Measurements from ENCODE around the gene PRKCQ. TPM values are rescaled to one million over a fixed set of nuclear protein-coding genes. Genes with fewer than 3 reads are reported as not detected.

Gene PRKCQ
- total and polyA plus RNA-seq, 2 of the 13 experiments (the other 11 are each of a cell fraction or from before 2014, with no cell fraction given), result 0.13 to 0.35 TPM

DNA sequence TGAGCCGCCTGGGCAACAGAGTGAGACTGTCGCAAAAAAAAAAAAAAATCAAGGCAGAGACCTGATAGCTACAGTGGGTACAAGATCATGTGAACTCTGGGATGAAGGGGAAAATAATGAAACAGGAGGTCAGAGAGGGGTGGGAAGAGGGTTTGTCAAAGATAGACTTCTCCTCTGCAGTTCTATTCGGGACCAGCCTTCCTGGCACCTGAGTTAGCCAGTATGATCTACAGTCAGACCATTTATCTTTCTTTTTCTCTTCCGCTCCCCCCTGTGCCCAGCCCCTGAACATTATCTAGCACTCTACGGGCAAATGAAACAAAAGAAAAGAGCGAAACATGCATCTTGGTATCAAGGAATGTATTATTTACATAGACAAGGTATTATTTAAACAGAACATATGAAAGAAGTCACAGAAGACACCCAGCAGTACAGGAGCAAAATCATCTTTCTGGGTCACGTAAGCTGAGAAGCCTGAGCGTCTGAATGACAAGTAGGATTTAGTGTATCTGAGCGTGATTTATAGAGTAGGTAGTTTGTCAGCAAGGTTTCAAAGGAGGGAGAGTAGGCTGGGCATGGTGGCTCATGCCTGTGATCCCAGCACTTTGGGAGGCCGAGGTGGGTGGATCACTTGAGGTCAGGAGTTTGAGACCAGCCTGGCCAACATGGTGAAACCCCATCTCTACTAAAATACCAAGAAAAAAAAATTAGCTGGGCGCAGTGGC lies 109.0 kb downstream of the PRKCQ start:
- no peak for ATAC-seq
- WGBS (ENCODE audit: low lambda C conversion rate), result 39% methylated on average over 11 of the region's 11 CpGs
- in situ Hi-C loops (cut with HindIII; ENCODE audit: extremely low pct_ligation_motif_present, low pct_unique_long_range_greater_than_20kb), result no loop called here

DNA sequence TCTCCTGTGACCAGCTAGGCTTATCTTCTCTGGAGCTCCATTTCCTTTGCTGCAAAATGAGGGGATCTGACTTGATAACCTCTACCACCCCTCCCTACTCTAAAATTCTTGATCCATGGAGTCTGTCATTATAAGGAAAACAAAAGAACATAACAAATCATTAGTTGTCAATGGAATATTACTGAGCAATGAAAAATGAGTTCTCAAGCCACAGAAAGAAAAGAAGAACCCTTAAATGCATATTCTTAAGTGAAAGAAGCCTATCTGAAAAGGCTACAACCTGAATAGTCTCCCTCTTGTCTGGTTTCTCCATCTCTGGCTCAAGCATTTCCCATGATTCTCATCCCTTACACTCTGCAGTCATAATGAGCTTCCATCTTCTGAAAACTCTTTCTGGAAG lies 110.4 kb downstream of the PRKCQ start:
- Histone ChIP-seq H3K9me3 (ENCODE audit: low read length) (no peaks in the 10 kb centered on the region), H3K9ac (ENCODE audit: insufficient read depth, low read depth, low read length) (no peak overlapping the region), H2AFZ (ENCODE audit: low read length) (no peak overlapping the region), H3K4me3 (replicated peaks in 1 of 3; ENCODE audit: insufficient read depth in 1 of 3, low read depth in 2 of 3, low read length in 3 of 3) (no peak overlapping the region), H3K4me2 (ENCODE audit: low read depth, low read length) (no peak overlapping the region), H3K79me2 (ENCODE audit: insufficient read depth, low read length) (no peaks in the 10 kb centered on the region), H4K20me1 (ENCODE audit: insufficient read depth, low read length) (no peaks in the 10 kb centered on the region), H3K36me3 (replicated peaks in 1 of 2; ENCODE audit: control insufficient read depth in 1 of 2, insufficient read depth in 2 of 2, low read length in 2 of 2) (no peaks in the 10 kb centered on the region), H3K4me1 (ENCODE audit: insufficient read depth, low read length) (no peaks in the 10 kb centered on the region), H3K27ac (ENCODE audit: extremely low read length, insufficient read depth, low read length) (no peak overlapping the region), H3K27me3 (ENCODE audit: control insufficient read depth in 1 of 2, insufficient read depth in 2 of 2, low read length in 2 of 2) (no peaks in the 10 kb centered on the region)
- ChIA-PET CTCF (ENCODE audit: low intra/inter-chr PET ratio, low total read pairs) (no interaction called here), POLR2A (no interaction called here)
- ATAC-seq (no peak), DNase-seq (ENCODE audit: low spot score) (no peak), FAIRE-seq (no peak)
- intact Hi-C loops (cut with micrococcal nuclease; ENCODE audit: unreplicated experiment), result no loop called here
- no TSS peak for BruUV-seq (replicated peaks)
- in situ Hi-C loops (cut with HindIII; ENCODE audit: extremely low pct_ligation_motif_present, low pct_unique_long_range_greater_than_20kb), result no loop called here
- TF ChIP-seq ZNF10 (CRISPR knock-in tag; IDR thresholded peaks at IDR 0.05; ENCODE audit: borderline replicate concordance, low read depth), result no peak
- TF ChIP-seq ZKSCAN8 (CRISPR knock-in tag; IDR thresholded peaks at IDR 0.05; ENCODE audit: borderline replicate concordance), result no peak
- no peak for TF ChIP-seq CC2D1A (CRISPR knock-in tag; IDR thresholded peaks at IDR 0.05)
- TF ChIP-seq ZNF83 (CRISPR knock-in tag; IDR thresholded peaks at IDR 0.05; ENCODE audit: borderline replicate concordance), result no peak
- TF ChIP-seq TEAD3 (CRISPR knock-in tag; optimal IDR thresholded peaks at IDR 0.05; ENCODE audit: borderline replicate concordance), result no peak
- TF ChIP-seq SRSF1 (optimal IDR thresholded peaks at IDR 0.05; ENCODE audit: low read depth, low read length), result no peak
- TF ChIP-seq, protein P1, sequence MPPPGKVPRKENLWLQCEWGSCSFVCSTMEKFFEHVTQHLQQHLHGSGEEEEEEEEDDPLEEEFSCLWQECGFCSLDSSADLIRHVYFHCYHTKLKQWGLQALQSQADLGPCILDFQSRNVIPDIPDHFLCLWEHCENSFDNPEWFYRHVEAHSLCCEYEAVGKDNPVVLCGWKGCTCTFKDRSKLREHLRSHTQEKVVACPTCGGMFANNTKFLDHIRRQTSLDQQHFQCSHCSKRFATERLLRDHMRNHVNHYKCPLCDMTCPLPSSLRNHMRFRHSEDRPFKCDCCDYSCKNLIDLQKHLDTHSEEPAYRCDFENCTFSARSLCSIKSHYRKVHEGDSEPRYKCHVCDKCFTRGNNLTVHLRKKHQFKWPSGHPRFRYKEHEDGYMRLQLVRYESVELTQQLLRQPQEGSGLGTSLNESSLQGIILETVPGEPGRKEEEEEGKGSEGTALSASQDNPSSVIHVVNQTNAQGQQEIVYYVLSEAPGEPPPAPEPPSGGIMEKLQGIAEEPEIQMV (CRISPR knock-in tag; IDR thresholded peaks at IDR 0.05; ENCODE audit: low read depth), result no peak

More for the DNA sequence above, 109.0 kb downstream of the PRKCQ start:
- no peaks in the 10 kb centered on the region for H3K9me3 ChIP-seq (ENCODE audit: low read length)
- H3K27ac ChIP-seq (ENCODE audit: extremely low read length, insufficient read depth, low read length), result no peak overlapping the region
- H3K4me2 ChIP-seq (ENCODE audit: low read depth, low read length), result no peak overlapping the region
- TF ChIP-seq TARDBP (CRISPR knock-in tag; IDR thresholded peaks at IDR 0.05) (no peak), SOX5 (CRISPR knock-in tag; IDR thresholded peaks at IDR 0.05; ENCODE audit: borderline replicate concordance) (no peak), ZNF484 (CRISPR knock-in tag; IDR thresholded peaks at IDR 0.05; ENCODE audit: borderline replicate concordance, low read depth) (no peak), MTF1 (CRISPR knock-in tag; IDR thresholded peaks at IDR 0.05) (no peak), ZNF768 (CRISPR knock-in tag; IDR thresholded peaks at IDR 0.05) (no peak), PHF20 (CRISPR knock-in tag; IDR thresholded peaks at IDR 0.05) (no peak)
- TF ChIP-seq, protein P2, sequence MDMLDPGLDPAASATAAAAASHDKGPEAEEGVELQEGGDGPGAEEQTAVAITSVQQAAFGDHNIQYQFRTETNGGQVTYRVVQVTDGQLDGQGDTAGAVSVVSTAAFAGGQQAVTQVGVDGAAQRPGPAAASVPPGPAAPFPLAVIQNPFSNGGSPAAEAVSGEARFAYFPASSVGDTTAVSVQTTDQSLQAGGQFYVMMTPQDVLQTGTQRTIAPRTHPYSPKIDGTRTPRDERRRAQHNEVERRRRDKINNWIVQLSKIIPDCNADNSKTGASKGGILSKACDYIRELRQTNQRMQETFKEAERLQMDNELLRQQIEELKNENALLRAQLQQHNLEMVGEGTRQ (IDR thresholded peaks at IDR 0.05; ENCODE audit: low read depth, low read length), result no peak
- TF ChIP-seq, protein P2 (CRISPR knock-in tag; IDR thresholded peaks at IDR 0.05; ENCODE audit: borderline replicate concordance), result no peak
- intact Hi-C loops (cut with micrococcal nuclease; ENCODE audit: unreplicated experiment), result no loop called here
- H3K9ac ChIP-seq (ENCODE audit: insufficient read depth, low read depth, low read length), result no peak overlapping the region
- no peak for DNase-seq (ENCODE audit: low spot score)
- H4K20me1 ChIP-seq (ENCODE audit: insufficient read depth, low read length), result no peaks in the 10 kb centered on the region
- POLR2A ChIA-PET, result no interaction called here
- no peaks in the 10 kb centered on the region for H3K4me1 ChIP-seq (ENCODE audit: insufficient read depth, low read length)
- CTCF ChIA-PET (ENCODE audit: low intra/inter-chr PET ratio, low total read pairs), result no interaction called here
- H3K79me2 ChIP-seq (ENCODE audit: insufficient read depth, low read length), result no peaks in the 10 kb centered on the region
- H3K27me3 ChIP-seq (ENCODE audit: control insufficient read depth in 1 of 2, insufficient read depth in 2 of 2, low read length in 2 of 2), result no peaks in the 10 kb centered on the region
- no peak overlapping the region for H2AFZ ChIP-seq (ENCODE audit: low read length)
- BruUV-seq (replicated peaks), result no TSS peak
- no peak for FAIRE-seq
- H3K4me3 ChIP-seq (replicated peaks in 1 of 3; ENCODE audit: insufficient read depth in 1 of 3, low read depth in 2 of 3, low read length in 3 of 3), result no peak overlapping the region
- no peaks in the 10 kb centered on the region for H3K36me3 ChIP-seq (replicated peaks in 1 of 2; ENCODE audit: control insufficient read depth in 1 of 2, insufficient read depth in 2 of 2, low read length in 2 of 2)

Data from HepG2 (cell line).